NCI-H128 (cell line): Measurements from ENCODE around the gene NCK2.
A peak's percentile ranks its signal among the peaks of the same experiment; 100 is the strongest.

Experiments used
- DNase-seq: peaks from one replicate; lab custom pipeline; 2025; ENCODE audit not compliant: unreplicated experiment; lab: John Stamatoyannopoulos, UW

NCK2 gene

DNA sequence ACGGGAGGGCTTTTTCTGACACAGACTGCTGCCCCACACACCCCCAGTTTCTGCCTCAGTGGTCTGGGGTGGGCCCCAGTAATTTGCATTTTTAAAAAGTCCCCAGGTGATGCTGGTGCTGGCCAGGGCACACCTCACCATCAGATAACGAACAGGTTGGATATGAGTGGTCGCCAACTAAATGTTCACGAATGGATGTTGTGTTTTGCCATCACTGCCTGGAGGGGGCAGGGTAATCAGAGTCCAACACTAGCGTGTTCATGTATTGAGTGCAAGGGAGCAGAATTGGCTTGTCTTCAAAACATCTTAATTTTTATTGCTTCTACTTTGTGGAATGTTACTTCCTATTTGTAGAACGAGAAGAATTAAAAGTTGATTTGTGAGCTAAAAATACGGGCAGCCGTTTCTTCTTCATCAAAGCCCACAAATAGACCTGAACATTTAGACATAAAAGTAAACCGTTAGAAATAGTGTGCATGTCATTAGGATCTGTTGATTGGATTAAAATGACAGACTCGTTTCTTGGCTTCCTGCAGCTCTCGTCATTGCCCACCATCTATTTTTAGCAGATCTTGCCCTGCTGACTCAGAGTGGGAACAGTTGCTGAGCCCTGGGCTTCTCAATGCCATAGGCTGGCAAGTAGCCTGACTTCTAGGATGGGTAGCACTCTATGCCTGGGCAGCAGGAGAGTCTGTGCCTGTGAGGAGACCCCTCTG lies 45.2 kb downstream of the NCK2 start:
- DNase-seq: no peak

DNA sequence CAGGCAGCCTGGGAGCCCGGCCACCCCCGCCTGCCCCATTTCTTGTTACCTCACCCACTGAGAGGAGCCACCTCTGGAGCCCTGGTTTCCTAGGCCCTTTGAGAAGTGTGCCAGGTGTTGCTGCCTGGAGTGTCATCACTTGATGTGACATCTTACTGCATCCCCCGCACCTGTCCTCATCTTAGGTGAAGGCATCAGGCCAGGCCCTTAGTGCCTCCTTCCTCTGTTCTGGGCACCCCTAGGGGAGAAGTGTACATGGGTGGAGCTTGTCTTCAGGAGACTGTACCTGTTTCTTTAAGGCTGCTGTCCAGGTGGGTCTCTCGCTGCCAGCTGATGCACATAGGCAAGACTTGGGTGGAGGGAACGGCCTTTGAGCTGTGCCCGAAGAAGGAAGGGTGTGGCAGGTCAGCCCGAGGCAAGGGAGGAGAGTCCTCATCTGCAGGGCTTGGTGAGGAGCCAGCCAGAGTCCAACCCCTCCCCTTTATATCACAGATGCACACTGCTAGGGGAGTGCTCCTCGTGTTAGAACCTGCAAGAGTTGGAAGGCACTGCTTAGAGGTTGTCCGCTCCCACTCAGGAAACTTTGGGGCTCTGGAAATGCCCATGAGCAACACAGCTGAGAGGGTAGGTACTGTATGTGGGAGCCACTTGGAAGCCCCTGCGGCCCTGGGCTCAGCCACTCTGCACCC lies 45.9 kb downstream of the NCK2 start:
- DNase-seq: no peak

DNA sequence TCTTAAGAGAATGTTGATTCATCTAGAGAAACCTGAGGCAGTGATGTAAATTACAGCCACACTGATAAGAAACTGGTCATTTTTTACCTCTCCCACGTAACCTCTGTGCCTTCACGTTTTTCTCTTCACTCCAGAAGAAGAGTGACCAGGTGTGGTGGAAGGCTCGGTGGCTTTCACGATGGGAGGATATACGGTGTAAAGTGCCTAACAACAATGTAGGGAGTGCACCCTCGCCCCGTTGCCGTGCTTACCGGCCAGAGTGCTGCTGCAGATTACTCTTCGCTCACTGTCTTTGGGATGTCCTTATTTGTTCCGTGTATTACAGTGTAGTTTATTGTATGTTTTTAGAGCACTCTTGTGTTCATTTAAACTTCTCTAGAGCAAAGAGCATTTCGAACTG lies 46.5 kb downstream of the NCK2 start:
- DNase-seq: no peak

DNA sequence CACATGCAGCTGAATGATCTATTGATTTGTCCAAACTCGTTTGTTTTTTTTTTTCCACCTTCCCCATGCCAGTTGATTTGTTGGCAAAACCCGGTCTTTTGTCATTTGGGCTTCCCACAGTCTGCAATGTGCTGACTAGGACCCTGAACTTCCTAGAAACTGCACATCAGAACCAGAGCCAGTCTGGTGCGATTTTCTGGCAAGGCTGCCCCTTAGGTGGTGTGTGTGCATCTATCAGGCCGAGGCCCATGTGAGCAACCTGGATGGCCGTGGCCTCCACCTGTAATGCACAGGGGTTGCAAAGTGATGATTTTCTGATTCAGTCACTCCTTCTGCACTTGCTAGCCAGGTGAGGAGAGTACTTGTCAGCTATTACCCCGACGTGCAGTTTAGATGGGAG lies 47.8 kb downstream of the NCK2 start:
- DNase-seq: no peak

DNA sequence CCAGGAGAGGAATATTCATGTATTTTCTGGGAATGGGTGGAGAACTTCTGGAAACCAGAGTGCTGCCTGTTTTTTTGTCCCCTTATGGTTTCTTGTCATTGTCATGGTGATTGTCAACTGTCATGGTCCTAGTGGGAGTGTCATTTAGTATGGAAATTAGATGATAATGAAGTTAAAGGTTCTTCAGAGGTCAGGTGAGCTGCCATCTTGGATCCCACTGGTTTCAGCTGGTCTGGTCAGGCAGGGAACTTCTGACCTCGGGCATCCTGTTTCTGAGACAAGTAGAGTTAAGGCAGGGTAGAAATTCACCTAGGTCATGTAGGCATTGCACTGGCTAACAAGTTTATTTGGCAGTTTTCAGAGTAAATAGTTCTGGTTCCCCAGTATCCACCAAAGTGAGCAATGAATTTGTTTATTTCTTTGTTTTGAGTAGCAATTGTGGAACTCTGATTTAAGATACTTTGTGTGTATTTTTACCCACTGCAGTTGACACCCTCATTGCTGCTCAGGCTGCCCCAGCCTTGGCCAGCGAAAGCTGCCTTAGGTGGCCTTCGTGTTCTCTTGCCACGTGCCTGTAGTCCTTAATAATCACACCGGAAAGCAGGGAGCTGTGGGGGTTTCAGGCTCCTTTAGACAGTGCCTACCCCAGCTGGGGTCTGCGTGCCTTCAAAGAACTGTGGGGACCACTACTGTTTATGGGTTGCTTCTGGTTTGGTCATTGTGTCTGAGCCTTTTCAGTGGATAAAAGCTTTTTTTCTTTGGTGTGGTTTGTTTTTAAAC lies 48.7 kb downstream of the NCK2 start:
- DNase-seq: no peak

DNA sequence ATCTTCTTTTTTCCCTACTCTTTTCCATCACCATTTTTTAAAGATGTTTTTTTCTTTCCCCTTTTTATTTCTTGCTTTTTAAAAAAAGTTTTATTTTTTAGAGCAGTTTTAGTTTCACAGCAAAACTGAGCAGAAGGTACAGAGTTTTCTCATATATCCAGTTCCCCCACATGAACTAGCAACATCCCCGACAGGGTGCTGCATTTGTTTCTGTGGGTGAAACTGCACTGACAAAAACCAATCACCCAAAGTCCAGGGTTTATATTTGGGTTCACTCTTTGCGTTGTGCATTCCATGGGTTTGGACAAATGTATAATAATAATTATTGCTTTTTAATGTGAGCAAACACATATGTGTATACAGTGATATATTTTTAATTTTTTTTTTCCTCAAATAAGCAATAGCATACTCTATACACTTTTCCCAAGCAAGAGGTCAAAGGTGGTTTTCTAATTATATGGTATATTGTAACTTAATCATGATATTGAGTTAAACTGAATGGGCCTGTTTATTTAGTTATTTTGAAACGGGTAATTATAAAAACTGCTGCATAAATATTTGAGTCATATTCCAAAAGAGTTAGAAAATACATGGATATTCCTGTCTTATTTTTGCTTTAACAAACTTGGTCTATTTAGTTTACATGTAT lies 50.3 kb downstream of the NCK2 start:
- DNase-seq: no peak

DNA sequence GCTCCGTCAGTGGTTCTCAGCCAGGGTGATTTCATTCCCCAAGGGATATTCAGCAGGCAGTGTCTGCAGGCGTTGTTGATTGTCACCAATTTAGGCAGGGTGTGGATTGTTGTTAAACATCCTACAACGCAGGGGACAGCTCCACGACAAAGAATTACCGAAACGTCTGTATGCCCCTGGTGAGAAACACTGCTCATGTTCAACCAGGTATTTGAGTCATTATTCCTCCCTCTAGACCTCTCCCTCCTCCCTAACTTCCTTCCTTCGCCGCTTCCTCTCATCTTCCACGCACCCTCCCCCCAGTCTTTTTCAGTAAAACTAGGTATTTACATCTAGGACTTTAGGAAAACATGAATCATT lies 50.8 kb downstream of the NCK2 start:
- no peak for DNase-seq

DNA sequence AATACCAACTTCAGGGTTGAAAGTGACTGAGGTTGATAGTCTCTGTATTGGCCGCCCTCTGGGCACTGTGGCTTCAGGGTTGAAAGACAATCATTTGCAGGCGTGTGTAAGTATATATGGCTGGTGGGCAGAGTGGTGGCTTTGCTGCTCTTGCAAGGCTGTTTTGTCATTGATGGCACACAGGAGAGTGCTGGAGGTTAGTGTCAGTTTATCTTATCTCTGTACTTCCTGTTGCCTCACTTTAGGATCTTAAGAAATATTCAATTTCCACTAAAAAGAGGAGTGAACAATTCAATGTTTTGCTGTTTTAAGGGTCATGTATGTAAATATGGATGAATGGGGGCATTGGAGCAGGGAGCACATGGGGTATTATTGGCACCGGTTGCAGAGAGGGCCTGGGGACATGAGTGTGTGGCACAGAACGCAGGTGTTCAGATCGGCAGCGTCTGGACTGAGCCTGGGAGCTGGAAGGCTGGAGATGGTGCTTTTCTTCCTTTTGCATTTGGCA lies 51.5 kb downstream of the NCK2 start:
- no peak for DNase-seq

DNA sequence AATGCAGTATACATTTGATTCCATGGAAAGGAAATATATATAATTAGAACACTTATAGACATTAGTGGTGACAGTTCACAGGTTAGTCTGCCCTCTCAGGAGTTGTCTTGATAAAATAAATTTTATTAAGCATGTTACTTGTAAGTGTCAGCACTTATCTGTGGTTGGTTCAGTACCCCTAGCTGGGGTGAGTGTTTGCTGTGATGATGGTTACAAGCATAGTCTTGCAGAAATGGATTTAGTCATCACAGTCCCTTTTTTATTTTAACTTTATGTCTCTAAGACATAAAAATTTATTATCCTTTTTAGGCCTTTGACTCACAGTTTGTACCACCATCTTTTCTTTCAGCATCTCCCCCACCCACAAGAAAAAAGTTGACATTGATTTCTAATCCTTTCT lies 52.1 kb downstream of the NCK2 start:
- DNase-seq: no peak

DNA sequence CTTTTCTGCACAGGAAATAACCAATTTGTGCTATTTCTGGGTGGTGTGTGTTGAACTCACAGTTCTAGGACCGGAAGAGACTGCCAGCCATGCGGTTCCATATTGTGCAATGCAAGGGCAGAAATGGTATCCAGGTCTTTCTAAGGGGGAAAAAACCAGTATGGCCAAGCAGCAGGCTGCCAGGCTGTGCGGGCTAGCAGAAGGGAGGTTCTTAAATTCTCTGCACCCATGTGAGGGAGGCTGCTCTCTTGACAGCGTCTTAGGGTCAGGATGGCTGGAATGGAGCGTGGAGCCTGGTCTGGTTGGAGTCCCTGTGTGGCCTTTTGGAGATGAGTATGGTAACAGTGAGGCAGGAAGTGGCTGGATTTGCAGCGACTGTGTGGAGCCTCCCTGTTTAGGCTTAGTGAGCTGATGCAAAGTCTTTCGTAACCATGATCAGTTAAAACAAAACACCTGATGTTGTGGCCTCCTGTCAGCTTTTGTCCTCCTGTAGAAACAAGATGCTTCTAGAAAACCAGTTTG lies 52.6 kb downstream of the NCK2 start:
- DNase-seq: no peak

DNA sequence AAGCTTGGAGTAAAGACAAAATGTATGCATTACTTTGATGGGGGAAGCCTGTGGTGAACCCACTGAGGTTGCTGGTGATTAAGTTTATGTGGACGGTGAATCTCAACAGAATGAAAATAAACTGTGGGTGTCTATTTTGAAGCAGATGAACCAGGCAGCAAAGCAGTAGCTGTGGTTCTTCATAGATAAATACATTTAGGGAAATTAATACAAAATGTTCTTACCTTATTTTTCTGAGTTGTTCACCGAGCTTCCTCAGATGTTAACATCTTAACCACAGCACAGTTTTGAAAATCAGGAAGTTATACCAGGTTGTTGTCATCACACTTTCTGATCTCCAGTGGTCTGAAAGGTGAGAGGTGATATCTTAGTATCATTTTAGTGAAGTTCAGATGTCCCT lies 53.9 kb downstream of the NCK2 start:
- no peak for DNase-seq

DNA sequence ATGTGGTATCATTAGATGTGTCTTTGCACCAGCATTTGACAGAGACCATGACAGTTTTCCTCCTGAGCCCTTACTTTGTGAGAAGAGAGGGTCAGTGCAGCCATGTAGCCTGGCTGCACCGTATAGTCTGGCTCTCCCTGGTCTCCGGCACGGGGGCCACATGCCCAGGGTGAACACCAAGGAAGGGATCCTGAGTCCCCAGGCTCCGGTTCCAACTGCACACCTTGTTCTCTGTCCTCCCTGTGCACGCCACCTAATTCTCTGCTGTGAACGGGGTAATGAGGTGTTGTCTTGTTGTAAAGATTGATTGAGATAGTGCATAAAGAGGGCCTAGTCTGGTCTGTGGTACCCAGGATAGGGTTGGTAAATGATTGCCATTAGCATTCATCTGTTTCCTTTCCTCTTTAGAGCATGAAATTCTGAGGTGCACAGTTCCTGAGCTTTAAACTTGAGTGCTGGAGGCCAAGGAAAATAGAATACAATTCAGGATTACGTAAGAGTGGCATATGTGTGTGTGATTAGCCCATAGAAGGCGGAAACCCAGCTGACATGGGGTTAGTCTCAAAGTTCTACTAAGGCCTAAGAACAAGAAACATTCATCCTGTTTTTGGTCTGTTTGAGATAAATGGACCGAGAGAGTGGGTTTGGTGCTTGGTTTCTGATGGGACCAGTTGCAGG lies 55.5 kb downstream of the NCK2 start:
- DNase-seq: no peak

DNA sequence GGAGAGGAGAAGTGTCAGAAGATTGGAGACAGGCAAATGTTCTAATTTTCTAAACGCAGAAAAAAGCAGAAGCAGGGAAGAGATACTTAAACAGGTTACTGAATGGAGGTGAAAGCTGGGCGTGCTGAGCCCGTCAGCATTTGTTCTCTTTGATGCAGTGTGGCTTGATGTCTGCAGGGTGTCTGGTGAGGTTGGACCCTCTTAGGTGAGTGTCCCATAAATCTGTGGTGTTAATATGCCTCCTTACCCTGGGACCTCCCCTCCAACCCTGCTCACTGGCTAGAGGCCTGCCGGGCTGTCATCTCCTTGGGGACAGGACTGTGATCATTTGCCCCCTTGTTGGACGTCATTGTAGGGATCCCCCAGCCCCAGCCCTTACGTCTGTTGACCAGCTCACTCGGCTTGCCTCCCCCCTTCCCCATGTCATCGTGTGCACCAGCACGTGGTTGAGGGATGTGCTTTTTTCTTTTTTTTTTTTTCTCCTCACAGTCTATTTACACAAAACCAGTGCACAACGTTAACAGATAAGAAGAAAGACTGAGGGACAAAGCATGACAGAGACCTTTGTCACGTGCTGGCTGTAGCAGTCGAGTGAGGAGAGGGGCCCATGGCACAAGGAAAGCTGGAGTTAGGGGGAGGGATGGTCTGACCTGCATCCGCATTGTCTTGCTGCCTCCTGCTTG lies 56.4 kb downstream of the NCK2 start:
- no peak for DNase-seq

DNA sequence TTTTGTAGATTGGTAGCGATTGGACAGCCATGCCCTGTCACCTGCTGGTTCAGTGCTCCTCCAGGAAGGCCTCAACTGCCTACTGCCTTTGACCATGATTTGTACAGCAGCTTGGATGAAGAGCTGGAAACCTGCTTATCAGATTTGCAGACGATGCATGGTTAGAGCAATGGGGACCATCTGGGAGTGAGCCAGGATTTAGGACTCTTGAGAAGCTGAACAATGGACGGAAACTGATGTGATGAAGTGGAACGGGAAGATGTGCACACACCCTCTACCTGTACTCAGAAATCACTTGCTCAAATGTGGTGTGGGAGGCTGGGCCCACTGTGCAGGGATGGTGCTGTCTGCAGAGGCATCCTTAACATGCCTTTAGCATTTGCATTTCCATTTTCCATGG lies 57.2 kb downstream of the NCK2 start:
- no peak for DNase-seq

DNA sequence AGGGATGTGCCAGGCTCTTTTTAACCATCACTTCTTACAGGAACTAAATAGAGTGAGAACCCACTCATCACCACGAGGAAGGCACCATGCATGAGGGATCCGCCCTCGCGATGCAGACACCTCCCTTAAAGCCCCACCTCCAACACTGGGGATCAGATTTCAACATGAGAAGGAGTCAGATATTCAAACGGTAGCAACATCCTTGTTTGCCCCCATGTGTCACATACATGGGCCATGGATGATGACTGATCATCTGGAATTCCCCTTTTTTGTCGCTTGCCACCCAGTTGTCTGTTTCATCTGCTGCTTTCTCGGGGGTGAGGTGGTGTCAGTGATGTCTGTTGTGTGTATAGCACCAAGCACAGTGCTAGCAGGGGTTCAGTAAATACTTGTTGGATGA lies 57.9 kb downstream of the NCK2 start:
- DNase-seq: no peak

DNA sequence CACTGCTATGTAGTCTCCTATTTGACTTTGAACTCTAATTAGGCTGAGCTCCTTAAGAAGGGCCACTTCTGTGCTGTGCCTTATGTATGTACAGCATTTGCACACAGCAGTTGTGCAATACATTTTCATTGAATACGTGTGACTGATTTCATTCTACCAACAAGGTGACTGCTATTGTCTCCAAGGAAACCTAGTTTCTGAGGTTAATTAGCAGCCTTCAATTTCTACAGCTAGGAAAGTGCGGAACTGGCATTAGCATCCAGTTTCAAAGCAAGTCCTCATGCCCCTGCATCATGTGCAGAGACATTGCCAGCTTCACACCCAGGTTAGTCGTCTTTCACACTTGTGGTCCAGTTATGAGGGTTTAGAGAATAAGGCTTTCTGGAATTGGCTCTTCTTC lies 58.6 kb downstream of the NCK2 start:
- no peak for DNase-seq

DNA sequence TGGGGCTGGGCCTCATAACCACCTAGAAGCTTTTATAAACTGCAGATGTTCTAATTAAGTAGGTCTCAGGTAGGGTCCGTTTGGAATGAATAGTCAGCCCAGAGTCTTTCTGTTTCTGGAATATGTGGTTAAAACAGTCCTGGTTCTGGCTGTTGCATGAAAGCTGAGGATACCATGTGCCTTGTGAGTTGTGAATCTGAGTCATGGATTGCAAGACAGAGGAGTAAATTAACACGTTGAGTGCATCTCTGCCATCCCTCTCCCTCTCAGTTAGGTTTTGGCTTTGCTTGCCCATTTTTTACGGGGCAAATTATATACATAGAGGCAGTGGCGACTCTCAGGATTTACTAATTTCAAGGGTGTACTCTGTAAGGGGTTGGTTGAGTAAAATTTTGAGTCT lies 59.1 kb downstream of the NCK2 start:
- DNase-seq: no peak

DNA sequence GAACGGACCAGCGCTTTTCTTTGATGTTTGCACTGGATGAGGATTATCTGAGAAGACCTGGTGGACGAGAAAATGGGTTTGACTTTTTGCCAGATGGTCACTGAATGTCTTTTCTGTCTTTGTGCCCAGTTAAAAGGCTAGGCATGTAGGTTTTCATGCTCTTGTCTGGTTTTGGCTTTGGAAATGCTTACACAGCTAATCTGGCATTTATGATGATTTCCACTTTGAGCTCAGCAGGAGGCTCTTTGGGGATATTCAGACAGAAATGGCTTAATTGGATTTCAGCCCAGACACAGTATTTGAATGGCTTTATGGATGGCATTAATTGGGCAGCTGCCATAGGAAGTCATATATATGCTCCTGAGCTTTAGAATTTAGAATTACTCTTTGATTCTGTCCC lies 59.6 kb downstream of the NCK2 start:
- DNase-seq: peak; percentile 92

DNA sequence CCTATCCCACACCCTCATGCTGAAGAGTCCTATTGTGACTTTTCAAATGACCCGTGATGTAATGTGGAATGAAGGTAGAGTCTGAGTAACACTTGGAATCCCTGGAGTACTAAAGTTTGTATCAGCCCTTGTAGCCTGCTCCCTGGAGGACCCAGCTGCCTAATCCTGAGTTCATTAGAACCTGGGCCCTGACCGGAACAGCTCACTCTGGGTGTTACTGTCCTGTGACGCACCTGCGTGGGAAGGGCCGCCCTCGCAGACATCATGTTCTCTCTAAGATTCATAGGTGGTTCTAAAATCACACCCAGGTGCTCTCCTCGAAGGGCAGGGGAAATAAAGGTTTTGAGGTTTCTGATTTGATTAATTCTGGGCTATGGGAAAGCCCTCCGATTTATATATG lies 62.3 kb downstream of the NCK2 start:
- no peak for DNase-seq

DNA sequence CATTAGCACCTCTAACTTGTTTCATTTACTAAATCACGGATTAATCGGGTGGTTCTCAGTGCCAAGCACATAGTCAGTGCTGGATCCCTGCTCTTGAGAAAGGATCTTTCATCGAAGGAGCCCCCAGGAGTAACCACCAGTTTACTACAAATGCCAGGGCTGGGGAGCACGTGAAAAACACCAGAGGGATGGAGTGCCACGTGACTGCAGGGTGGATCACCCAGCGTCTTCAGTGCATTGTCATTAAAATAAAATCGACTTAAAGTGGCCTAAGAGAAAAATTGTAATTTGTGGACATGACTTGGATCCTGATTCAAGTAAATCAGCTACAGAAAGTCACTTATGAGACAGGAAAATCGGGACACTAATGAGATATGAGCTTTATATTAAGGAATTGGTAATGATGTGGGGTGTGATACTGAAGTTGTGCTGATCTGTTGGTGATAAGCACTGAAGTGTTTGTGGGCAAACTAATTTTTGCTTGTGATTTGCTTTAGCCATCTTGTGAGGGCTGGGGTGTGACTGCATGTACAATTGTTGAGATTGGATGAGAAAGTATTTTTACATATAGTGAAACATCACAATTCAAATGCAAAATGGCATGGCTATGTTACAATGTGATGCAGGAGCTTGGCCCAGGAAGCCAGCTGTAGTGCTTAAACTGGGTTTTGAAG lies 63.8 kb downstream of the NCK2 start:
- no peak for DNase-seq
